LNCaP clone FGC (cell line): ENCODE measurements around the gene KIF6.

Experiments used
- DNase-seq: peaks from one replicate; pipeline ENCODE4 v3.0.0-alpha.2; 2011; ENCODE audit warnings: low read depth
- H3K4me3 ChIP-seq: 2 replicates; pipeline ENCODE4 v1.5.1; 2011; ENCODE audit warnings: mild to moderate bottlenecking, low read depth, low read length, control low read depth
- CTCF ChIP-seq: IDR thresholded peaks from 2 replicates; pipeline ENCODE4 v1.5.1; 2012; ENCODE audit warnings: mild to moderate bottlenecking; ENCODE audit not compliant: control insufficient read depth, insufficient read depth; ENCODE audit errors: extremely low read depth

Gene KIF6

GRCh38 chr6:39339096-39339867, 385.9 kb downstream of the KIF6 start:
- no peak overlapping the region for H3K4me3 ChIP-seq
- TF ChIP-seq CTCF, result no peak

DNA sequence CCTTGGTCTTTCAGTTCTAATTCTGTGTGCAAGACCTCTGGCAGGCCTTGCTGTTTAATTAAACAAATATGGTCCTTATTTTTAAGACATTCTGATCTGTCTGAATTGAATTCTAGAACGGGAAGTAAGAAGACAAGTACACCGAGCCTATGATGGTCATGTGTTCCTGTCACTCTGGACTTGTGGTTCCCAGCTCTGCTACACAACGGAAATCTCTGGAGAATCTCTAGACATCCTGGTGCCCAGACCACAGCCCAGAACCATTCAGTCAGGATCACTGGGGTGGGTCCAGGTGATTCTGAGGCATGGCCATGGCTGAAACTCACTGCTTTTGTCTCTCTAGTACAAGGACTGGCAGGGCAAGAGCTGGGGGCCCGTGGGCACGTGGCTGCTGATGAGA, 386.8 kb downstream of the KIF6 start:
- no peak for TF ChIP-seq CTCF
- H3K4me3 ChIP-seq, result no peak overlapping the region
- no peak for DNase-seq

More at GRCh38 chr6:39339096-39339867, 385.9 kb downstream of the KIF6 start:
- DNase-seq, result no peak

DNA sequence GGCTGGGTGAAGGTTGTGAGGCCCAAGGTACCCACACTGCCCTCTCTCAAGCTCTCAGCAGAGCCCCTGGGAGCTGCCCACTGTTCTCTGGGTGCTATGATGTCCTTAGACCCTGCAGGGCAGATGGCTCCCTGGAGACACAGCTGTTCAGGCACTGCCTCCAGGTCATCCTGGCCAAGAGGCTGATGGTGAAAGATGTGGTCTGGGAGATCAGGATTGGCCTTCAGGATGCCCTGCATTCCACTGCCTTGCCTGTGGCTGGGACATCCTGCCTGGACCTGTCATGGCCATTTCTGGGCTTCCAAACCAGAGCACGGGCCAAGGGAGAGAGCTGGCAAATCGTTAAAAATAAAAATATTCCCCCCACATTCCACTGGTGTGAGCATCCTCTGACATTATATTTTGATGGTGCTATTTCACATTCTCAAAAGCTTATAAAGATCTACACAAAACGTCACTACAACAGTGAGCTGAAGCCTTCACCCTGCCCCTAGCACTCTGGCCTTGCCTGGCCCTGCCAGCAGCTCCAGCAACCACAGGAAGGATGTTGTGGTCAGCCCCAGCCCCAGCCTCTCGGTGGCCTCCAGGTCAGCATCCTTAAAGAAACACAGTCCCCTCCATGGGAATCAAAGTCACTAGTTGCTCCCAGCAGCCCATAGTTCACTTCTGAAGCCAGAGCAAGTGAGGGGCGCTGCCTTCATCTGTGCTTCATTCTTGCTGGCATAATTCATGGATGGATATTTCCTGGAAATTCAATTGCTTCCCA, 389.2 kb downstream of the KIF6 start:
- DNase-seq, result no peak

DNA sequence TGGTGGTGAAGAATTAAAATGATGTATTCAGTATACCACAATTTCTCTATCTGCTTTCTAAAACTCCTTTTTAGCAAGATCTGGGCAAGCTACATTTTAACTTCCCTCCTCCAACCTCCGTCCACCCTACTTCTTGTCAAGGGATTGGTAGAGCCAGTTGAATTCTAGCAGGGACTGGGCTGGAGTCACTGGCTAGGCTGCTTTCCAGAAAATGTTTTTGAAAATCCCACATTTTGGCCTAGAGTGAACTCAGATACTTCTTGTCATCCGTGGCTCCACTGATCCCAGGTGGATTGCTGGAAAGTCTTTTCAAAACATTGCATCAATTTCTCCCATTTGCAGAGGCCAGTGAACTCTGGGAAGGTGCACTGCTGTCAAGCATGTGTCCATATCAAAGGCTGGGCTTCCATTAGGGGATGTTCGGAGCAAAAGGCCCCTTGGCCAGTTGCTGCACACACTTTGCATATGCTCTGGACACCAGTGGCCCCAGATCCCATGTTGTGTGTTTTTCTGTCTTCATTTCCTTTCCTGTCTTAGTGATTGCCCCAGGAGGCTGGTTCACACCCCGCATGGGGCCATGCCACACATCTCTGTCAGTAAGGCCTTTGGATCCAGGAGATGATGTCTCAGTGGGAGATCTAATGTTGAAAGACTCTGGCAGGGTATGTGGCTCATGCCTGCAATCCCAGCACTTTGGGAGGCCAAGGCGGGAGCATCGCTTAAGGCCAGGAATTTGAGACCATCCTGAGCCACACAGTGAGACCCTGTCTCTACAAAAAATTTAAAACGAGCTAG, 391.4 kb downstream of the KIF6 start:
- H3K4me3 ChIP-seq, result no peak overlapping the region
- TF ChIP-seq CTCF, result no peak
- no peak for DNase-seq

More for the DNA sequence above, 389.2 kb downstream of the KIF6 start:
- no peak overlapping the region for H3K4me3 ChIP-seq
- no peak for TF ChIP-seq CTCF

DNA sequence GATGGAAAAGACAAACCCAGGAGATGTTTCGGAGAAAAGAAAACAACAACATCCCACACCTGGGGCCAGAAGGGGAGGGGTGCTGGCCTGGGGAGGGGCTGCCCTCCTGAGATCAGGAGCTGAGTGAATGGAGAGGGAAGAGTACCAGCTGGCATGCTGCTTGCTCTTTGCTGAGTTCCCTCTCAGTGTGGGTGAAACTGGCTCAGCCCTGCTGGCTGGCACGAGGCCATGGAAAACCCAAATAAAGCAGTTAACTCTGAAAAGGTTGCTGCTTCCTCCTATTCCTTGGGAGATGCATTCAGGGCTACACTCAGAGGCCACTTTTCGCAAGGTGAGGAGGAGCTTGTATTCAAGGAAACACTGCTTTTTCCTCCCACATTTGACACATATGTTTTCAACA, 394.7 kb downstream of the KIF6 start:
- TF ChIP-seq CTCF, result no peak
- peak; percentile 14 for DNase-seq
- H3K4me3 ChIP-seq, result no peak overlapping the region

GRCh38 chr6:39330057-39330456, 395.2 kb downstream of the KIF6 start:
- no peak for DNase-seq
- no peak for TF ChIP-seq CTCF
- no peak overlapping the region for H3K4me3 ChIP-seq
